Measurements from ENCODE around the gene SMPD2. TPM values are rescaled to one million over a fixed set of nuclear protein-coding genes. Genes with fewer than 3 reads are reported as not detected.

Gene SMPD2
- total RNA-seq, 1 donor from 2014 or later, result 19.7 TPM

DNA sequence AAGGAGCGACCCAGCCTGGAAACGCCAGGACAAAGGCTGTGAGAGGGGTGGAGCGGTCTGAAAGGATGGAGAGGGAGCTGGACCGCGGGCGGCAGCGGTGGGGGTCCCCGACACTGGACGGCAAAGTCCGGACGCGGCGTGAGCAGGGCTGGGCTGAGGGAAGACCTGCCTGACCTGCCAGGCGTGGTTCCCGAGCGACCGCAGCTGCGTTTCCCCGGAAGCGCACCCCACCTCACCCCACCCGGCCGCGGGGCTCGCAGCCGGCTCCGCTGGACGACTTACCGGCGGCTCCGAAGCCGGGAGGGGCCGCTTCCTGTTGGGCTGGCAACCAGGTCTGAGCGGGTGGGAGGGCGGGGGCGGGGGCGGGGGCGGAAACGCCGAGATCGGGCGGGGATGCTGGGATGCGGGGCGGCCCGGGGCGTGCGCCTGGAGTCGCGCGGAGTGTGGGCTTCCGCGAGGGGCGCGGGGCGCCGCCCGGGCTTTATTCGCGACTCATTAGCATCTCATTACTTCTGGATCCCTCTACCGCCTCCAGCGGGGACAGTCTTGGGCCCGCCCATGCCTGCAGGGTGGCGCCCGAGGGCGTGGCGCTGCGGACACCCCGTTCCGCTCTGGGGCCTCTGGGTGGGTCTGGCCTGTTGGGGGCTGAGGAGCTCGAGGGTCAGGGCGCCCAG lies 15.1 kb downstream of the SMPD2 start, which contains the start of gene MICAL1:
MICAL1 (minus strand) TSS at position 336 of the 674 bp plus-strand sequence. CDS start 1,576 bp downstream, outside the sequence.
- FAIRE-seq (no peak), DNase-seq (ENCODE audit: low read depth) (peak; percentile 13)
- Histone ChIP-seq H3K36me3 (ENCODE audit: control insufficient read depth, insufficient read depth, low read length) (peaks cover 3% of the 10 kb centered on the region), H3K4me3 (ENCODE audit: low read depth, low read length) (peak within 1 kb of the TSS; percentile 70), H3K27me3 (ENCODE audit: control insufficient read depth, insufficient read depth, low read length) (no peaks in the 10 kb centered on the region)
- TF ChIP-seq, protein P1, sequence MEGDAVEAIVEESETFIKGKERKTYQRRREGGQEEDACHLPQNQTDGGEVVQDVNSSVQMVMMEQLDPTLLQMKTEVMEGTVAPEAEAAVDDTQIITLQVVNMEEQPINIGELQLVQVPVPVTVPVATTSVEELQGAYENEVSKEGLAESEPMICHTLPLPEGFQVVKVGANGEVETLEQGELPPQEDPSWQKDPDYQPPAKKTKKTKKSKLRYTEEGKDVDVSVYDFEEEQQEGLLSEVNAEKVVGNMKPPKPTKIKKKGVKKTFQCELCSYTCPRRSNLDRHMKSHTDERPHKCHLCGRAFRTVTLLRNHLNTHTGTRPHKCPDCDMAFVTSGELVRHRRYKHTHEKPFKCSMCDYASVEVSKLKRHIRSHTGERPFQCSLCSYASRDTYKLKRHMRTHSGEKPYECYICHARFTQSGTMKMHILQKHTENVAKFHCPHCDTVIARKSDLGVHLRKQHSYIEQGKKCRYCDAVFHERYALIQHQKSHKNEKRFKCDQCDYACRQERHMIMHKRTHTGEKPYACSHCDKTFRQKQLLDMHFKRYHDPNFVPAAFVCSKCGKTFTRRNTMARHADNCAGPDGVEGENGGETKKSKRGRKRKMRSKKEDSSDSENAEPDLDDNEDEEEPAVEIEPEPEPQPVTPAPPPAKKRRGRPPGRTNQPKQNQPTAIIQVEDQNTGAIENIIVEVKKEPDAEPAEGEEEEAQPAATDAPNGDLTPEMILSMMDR (IDR thresholded peaks at IDR 0.05; ENCODE audit: insufficient read depth, low read length, severe bottlenecking), result peak; percentile 41

DNA sequence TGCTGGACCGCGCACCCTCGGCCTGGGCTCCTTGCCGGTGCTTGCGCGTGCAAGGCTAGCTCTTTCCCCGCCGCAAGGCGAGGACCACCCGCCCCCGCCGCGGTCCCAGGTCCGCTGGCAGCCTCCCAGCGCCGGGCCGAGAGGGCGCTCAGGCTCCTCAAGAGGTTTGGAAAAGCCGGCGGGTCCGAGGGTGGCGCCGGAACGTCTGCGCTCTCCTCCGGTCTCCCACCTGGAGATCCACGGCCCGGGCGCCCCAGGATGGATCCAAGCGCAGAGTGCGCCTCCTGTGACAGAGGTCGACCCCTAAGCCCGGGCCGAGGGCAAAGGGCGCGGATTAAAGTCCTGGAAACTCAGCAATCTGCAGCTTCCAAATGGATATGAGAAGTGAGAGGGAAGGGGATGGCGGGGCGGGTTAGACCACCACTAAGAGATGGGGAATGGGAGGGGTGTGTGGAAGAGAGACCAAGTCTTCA lies 15.6 kb downstream of the SMPD2 start:
- H3K4me3 ChIP-seq (ENCODE audit: low read depth, low read length), result peak overlapping the region; percentile 70
- no peaks in the 10 kb centered on the region for H3K27me3 ChIP-seq (ENCODE audit: control insufficient read depth, insufficient read depth, low read length)
- FAIRE-seq (no peak), DNase-seq (ENCODE audit: low read depth) (no peak)
- peaks cover 3% of the 10 kb centered on the region for H3K36me3 ChIP-seq (ENCODE audit: control insufficient read depth, insufficient read depth, low read length)
- TF ChIP-seq, protein P1 (IDR thresholded peaks at IDR 0.05; ENCODE audit: insufficient read depth, low read length, severe bottlenecking), result no peak

DNA sequence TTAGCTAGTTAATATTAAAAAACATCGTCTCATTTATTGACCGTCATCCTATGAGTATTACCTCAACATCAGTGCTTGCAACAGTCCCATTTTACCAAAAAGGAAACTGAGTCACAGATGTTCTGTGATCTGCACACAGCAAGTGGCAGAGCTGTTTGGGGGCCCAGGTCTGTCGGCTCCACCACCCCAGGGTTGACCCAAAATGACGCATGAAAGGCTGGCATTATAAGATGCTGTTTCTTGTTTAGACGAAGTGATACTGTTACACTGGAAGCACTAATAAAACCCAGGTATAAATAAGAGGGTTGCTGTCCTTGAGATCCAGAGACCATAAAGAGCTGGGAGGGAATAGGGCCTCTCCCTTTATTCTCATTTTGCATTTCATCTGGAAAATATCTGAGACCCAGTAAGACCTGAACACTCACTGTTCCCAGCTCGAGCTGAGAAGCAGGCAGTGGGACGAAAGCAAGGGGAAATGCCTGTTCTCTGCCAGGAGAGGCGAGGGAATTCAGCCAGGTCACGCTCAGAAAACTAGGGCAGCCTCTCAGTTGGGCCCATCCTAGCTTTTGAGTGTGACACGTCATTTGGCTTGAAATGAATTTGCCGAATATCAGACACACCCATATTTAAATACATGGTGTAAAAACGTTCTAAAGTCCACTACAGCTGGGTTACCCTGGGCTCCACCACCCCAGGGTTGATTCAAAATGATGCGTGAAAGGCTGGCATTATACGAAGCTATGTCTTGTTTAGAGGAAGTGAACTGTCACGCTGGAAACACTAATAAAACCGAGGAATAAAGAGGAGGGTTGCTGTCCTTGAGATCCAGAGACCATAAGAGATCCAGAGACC lies 16.4 kb downstream of the SMPD2 start:
- H3K27me3 ChIP-seq (ENCODE audit: control insufficient read depth, insufficient read depth, low read length), result no peaks in the 10 kb centered on the region
- DNase-seq (ENCODE audit: low read depth) (peak; percentile 12), FAIRE-seq (no peak)
- no peak overlapping the region for H3K4me3 ChIP-seq (ENCODE audit: low read depth, low read length)
- H3K36me3 ChIP-seq (ENCODE audit: control insufficient read depth, insufficient read depth, low read length), result peaks cover 3% of the 10 kb centered on the region
- TF ChIP-seq, protein P1 (IDR thresholded peaks at IDR 0.05; ENCODE audit: insufficient read depth, low read length, severe bottlenecking), result no peak

DNA sequence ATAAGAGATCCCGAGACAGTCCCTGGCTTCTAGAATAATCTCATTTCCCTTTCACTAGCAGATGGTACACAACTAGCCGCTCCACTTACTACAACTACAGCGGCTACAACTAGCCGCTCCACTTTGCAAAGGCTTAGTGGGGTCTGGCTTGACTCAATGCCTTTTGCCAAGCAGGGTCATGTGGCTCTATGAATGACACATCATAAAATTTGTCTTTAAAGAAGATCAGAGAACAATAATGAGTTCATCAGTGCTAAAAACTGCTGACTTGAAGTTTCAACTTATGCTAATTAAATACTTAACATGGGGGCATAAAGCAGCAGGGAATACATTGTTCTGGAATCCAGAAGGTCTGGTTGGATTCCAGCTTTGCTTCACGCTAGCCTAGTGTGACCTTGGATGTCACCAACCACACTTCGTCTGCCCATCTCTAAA lies 17.1 kb downstream of the SMPD2 start:
- Histone ChIP-seq H3K4me3 (ENCODE audit: low read depth, low read length) (no peak overlapping the region), H3K27me3 (ENCODE audit: control insufficient read depth, insufficient read depth, low read length) (no peaks in the 10 kb centered on the region), H3K36me3 (ENCODE audit: control insufficient read depth, insufficient read depth, low read length) (no peaks in the 10 kb centered on the region)
- FAIRE-seq (no peak), DNase-seq (ENCODE audit: low read depth) (no peak)
- TF ChIP-seq, protein P1 (IDR thresholded peaks at IDR 0.05; ENCODE audit: insufficient read depth, low read length, severe bottlenecking), result no peak

DNA sequence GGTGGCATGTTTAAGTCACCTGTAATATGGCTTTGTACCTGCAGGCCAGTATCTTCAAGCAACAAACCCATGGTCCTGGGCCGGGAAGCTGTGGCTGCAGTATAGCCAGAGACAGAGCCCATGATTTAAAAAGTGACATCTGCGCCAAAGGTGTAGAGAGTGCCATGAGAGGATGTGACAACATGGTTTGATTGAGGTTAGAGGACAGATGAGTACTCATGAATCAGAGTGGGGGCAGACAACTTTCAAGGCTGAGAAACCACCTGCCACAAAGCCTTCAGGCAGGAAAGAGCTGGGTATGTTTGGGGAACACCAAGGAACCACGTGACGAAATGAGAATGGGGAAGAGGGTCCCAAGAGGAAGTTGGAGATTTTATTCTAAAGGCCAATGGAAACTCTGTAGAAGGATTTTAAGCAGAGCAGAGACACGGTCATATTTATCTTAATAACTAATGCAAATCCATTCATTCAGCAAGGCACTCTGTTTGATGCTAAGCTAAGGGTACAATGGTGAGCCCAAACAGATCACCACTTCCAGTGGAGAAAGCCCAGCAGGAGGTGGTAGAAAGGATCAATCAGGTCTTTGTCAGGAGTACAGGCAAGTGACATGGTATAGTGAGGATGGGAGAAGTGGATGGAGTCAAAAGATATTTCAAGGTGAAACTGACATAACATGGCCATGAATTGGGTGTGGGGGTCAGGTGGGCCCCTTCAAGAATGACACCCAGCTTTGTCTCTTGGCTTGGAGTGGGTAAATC lies 18.4 kb downstream of the SMPD2 start:
- no peak for DNase-seq (ENCODE audit: low read depth)
- H3K27me3 ChIP-seq (ENCODE audit: control insufficient read depth, insufficient read depth, low read length), result no peaks in the 10 kb centered on the region
- no peak for FAIRE-seq
- no peak overlapping the region for H3K4me3 ChIP-seq (ENCODE audit: low read depth, low read length)
- TF ChIP-seq, protein P1 (IDR thresholded peaks at IDR 0.05; ENCODE audit: insufficient read depth, low read length, severe bottlenecking), result no peak
- no peaks in the 10 kb centered on the region for H3K36me3 ChIP-seq (ENCODE audit: control insufficient read depth, insufficient read depth, low read length)
